Testis (tissue), 2 donors: ENCODE measurements around the gene P2RY14.

Experiments
- POLR2A ChIP-seq: fragments of 450-650 bp; IDR thresholded peaks from one replicate; pipeline ENCODE4 v1.6.1; 2017; ENCODE audit warnings: antibody characterized with exemption, mild to moderate bottlenecking, moderate library complexity
- TF ChIP-seq, protein P1 (sequence below), 3 experiments: fragments of 450-650 bp in 2 of 3; fragments of 200-600 bp in 1 of 3; sonication (generic) in 1 of 3; IDR thresholded peaks; one replicate each; pipeline ENCODE4 v1.5.1; 2016 to 2019; ENCODE audit warnings: antibody characterized with exemption in 3 of 3, mild to moderate bottlenecking in 2 of 3, moderate library complexity in 1 of 3

DNA sequence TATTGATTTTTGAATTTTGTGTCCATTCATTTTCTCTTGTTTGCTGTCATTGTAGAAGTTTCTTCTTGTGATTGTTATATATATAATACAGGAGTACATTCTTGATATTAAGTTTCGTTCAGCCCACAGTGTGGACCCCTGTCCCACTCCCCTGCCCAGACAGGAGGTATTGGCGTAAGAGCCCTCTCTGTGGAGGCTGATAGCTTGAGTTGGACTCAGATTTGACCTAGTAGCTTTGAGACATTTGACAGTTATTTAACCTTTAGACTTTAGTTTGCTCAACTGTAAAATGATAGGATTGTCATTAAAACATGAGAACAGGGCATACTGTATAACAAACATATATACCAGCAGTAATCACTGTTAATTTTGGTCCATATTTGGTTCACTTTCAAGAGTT, 102.4 kb downstream of the P2RY14 start:
- TF ChIP-seq, protein P1, sequence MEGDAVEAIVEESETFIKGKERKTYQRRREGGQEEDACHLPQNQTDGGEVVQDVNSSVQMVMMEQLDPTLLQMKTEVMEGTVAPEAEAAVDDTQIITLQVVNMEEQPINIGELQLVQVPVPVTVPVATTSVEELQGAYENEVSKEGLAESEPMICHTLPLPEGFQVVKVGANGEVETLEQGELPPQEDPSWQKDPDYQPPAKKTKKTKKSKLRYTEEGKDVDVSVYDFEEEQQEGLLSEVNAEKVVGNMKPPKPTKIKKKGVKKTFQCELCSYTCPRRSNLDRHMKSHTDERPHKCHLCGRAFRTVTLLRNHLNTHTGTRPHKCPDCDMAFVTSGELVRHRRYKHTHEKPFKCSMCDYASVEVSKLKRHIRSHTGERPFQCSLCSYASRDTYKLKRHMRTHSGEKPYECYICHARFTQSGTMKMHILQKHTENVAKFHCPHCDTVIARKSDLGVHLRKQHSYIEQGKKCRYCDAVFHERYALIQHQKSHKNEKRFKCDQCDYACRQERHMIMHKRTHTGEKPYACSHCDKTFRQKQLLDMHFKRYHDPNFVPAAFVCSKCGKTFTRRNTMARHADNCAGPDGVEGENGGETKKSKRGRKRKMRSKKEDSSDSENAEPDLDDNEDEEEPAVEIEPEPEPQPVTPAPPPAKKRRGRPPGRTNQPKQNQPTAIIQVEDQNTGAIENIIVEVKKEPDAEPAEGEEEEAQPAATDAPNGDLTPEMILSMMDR (IDR thresholded peaks at IDR 0.05), result no peak
- TF ChIP-seq POLR2A, result no peak
